Ishikawa (cell line): Measurements from ENCODE around the gene CCDC51.

Experiments used
- EGR1 ChIP-seq: IDR thresholded peaks from 2 replicates; pipeline ENCODE4 v1.6.1; 2012
- EP300 ChIP-seq: IDR thresholded peaks from 2 replicates; pipeline ENCODE4 v1.6.1; 2012; ENCODE audit warnings: borderline replicate concordance
- FOXM1 ChIP-seq: IDR thresholded peaks from 2 replicates; pipeline ENCODE4 v1.6.1; 2012; ENCODE audit warnings: low read depth, borderline replicate concordance
- MAX ChIP-seq: IDR thresholded peaks from 2 replicates; pipeline ENCODE4 v1.6.1; 2012
- NFIC ChIP-seq: IDR thresholded peaks from 2 replicates; pipeline ENCODE4 v1.6.1; 2012
- RAD21 ChIP-seq: IDR thresholded peaks from 2 replicates; pipeline ENCODE4 v1.6.1; 2012; ENCODE audit warnings: low read depth
- REST ChIP-seq: IDR thresholded peaks from 2 replicates; pipeline ENCODE4 v1.6.1; 2012; ENCODE audit warnings: low read depth, mild to moderate bottlenecking
- TAF1 ChIP-seq: IDR thresholded peaks from 2 replicates; pipeline ENCODE4 v1.6.1; 2012; ENCODE audit warnings: low read depth, mild to moderate bottlenecking
- TCF12 ChIP-seq: IDR thresholded peaks from 2 replicates; pipeline ENCODE4 v1.6.1; 2012; ENCODE audit warnings: low read depth
- TEAD4 ChIP-seq: IDR thresholded peaks from 2 replicates; pipeline ENCODE4 v1.6.1; 2012
- USF1 ChIP-seq: IDR thresholded peaks from 2 replicates; pipeline ENCODE4 v1.6.1; 2012
- YY1 ChIP-seq: IDR thresholded peaks from 2 replicates; pipeline ENCODE4 v1.6.1; 2012; ENCODE audit warnings: low read depth
- ZBTB7A ChIP-seq: IDR thresholded peaks from 2 replicates; pipeline ENCODE4 v1.6.1; 2012; ENCODE audit warnings: low read depth

- TF ChIP-seq FOXM1 (no peak), NFIC (no peak), MAX (no peak), RAD21 (no peak), TCF12 (no peak), YY1 (no peak), REST (no peak), EGR1 (no peak), TEAD4 (no peak), TAF1 (no peak), EP300 (no peak), ZBTB7A (no peak), USF1 (no peak)
Observed at GRCh38 chr3:48459331-48459730, 19.4 kb upstream of the CCDC51 start.
